HCT116 (cell line): ENCODE results near the gene SPATA7. TPM values are rescaled to one million over a fixed set of nuclear protein-coding genes. Genes with fewer than 3 reads are reported as not detected.

Experiments used
- ATAC-seq: fragments of 200-7000 bp; cut with Tn5 transposase; 2 replicates; pipeline ENCODE4 v1.9.1; 2020; ENCODE audit warnings: mild to moderate bottlenecking, moderate library complexity
- BruUV-seq: library from RNA; stranded (reverse); fragments of 400-500 nt; replicated peaks from 2 replicates; lab custom pipeline; 2021; lab: Mats Ljungman, UMichigan
- CTCF ChIA-PET: fragments of 300-600 bp; sonication (Branson Sonifier 250); formaldehyde crosslinking; loops from one replicate; lab custom pipeline; 2021; ENCODE audit warnings: antibody characterized with exemption; lab: Charles Lee
- POLR2A ChIA-PET: fragments of 300-600, 350-600 bp; sonication (Branson Sonifier 250); formaldehyde crosslinking; loops from one replicate; lab custom pipeline; 2021; ENCODE audit warnings: antibody characterized with exemption; lab: Charles Lee
- RAD21 ChIA-PET, 2 experiments: fragments of 300-600 bp; sonication (Branson Sonifier 250); formaldehyde crosslinking; loops; one replicate each; lab custom pipeline; 2023; ENCODE audit warnings: low total read pairs in 2 of 2; ENCODE audit not compliant: uncharacterized antibody in 2 of 2, unreplicated experiment in 2 of 2, low non-redundant PET in 1 of 2; lab: Charles Lee
- DNase-seq: peaks from one replicate; pipeline ENCODE4 v3.0.0-alpha.2; 2010; ENCODE audit warnings: low read depth, low spot score
- H2AFZ ChIP-seq: fragments of 200-600 bp; shearing (Covaris generic), sonication (generic); 2 replicates; pipeline ENCODE4 v1.6.1; 2017; ENCODE audit warnings: low read depth, mixed run types, mixed read lengths, antibody characterized with exemption, low read length; ENCODE audit not compliant: poor library complexity, severe bottlenecking
- H3K27ac ChIP-seq: 2 replicates; pipeline ENCODE4 v1.5.1; 2012; ENCODE audit warnings: low read depth, low read length
- H3K27me3 ChIP-seq: fragments of 200-600 bp; sonication (generic); 2 replicates; pipeline ENCODE4 v1.6.1; 2016; ENCODE audit warnings: mixed run types, low read length, mixed read lengths; ENCODE audit not compliant: insufficient read depth
- H3K36me3 ChIP-seq, 2 experiments: fragments of 200-500 bp in 1 of 2; fragments of 200-600 bp in 1 of 2; sonication (Bioruptor generic) in 1 of 2; sonication (generic) in 1 of 2; 2 replicates each; pipeline versions ENCODE4 v1.5.1 to v1.6.1; 2014 to 2016; ENCODE audit warnings: low read length in 2 of 2, inconsistent platforms in 1 of 2, mixed read lengths in 1 of 2, mixed run types in 1 of 2; ENCODE audit not compliant: insufficient read depth in 2 of 2, control insufficient read depth in 1 of 2
- H3K4me1 ChIP-seq, 2 experiments: fragments of 200-600 bp in 1 of 2; sonication (generic) in 1 of 2; 2 replicates each; pipeline versions ENCODE4 v1.5.1 to v1.6.1; 2012 to 2017; ENCODE audit warnings: low read length in 2 of 2, inconsistent platforms in 1 of 2, mild to moderate bottlenecking in 1 of 2, mixed read lengths in 1 of 2, mixed run types in 1 of 2, moderate library complexity in 1 of 2; ENCODE audit not compliant: insufficient read depth in 2 of 2, control insufficient read depth in 1 of 2
- H3K4me2 ChIP-seq: fragments of 200-600 bp; sonication (generic); 2 replicates; pipeline ENCODE4 v1.6.1; 2017; ENCODE audit warnings: mixed run types, low read length, mixed read lengths
- H3K4me3 ChIP-seq, 2 experiments: fragments of 200-600 bp in 1 of 2; sonication (generic) in 1 of 2; replicated peaks in 1 of 2; 2 replicates each; pipeline ENCODE4 v1.5.1; 2011 to 2016; ENCODE audit warnings: low read length in 2 of 2, control low read depth in 1 of 2, low read depth in 1 of 2, mild to moderate bottlenecking in 1 of 2, mixed read lengths in 1 of 2, mixed run types in 1 of 2
- H3K79me2 ChIP-seq: fragments of 200-600 bp; sonication (generic); 2 replicates; pipeline ENCODE4 v1.6.1; 2017; ENCODE audit warnings: mild to moderate bottlenecking, mixed run types, low read length, moderate library complexity, mixed read lengths; ENCODE audit not compliant: insufficient read depth
- H3K9ac ChIP-seq: fragments of 200-600 bp; sonication (generic); 2 replicates; pipeline ENCODE4 v1.6.1; 2016; ENCODE audit warnings: low read length, mixed read lengths
- H3K9me2 ChIP-seq: fragments of 200-600 bp; sonication (generic), shearing (Covaris generic); 2 replicates; pipeline ENCODE4 v1.6.1; 2017; ENCODE audit warnings: mixed run types, mild to moderate bottlenecking, moderate library complexity; ENCODE audit not compliant: insufficient read depth
- H3K9me3 ChIP-seq, 2 experiments: fragments of 200-500 bp in 1 of 2; fragments of 200-600 bp in 1 of 2; sonication (Bioruptor generic) in 1 of 2; sonication (generic) in 1 of 2; 2 replicates each; pipeline ENCODE4 v1.6.1; 2014 to 2017; ENCODE audit warnings: low read length in 2 of 2, mixed read lengths in 2 of 2, inconsistent platforms in 1 of 2, low read depth in 1 of 2, mild to moderate bottlenecking in 1 of 2, mixed run types in 1 of 2, moderate library complexity in 1 of 2; ENCODE audit not compliant: control insufficient read depth in 1 of 2, insufficient read depth in 1 of 2
- H4K20me1 ChIP-seq: fragments of 200-600 bp; sonication (generic), shearing (Covaris generic); 2 replicates; pipeline ENCODE4 v1.6.1; 2017; ENCODE audit warnings: mixed run types, mild to moderate bottlenecking, moderate library complexity; ENCODE audit not compliant: insufficient read depth
- EGR1 ChIP-seq: IDR thresholded peaks from 2 replicates; pipeline ENCODE4 v1.6.1; 2012; ENCODE audit warnings: low read depth
- ELF1 ChIP-seq: IDR thresholded peaks from 2 replicates; pipeline ENCODE4 v1.6.1; 2012; ENCODE audit warnings: low read depth, borderline replicate concordance
- EZH2phosphoT487 ChIP-seq: fragments of 200-600 bp; IDR thresholded peaks from 2 replicates; pipeline ENCODE4 v1.6.1; 2018; ENCODE audit warnings: antibody characterized with exemption, borderline replicate concordance
- MAX ChIP-seq: IDR thresholded peaks from 2 replicates; pipeline ENCODE4 v1.6.1; 2012
- POLR2A ChIP-seq: IDR thresholded peaks from 2 replicates; pipeline ENCODE4 v1.7.0; 2011; ENCODE audit warnings: borderline replicate concordance; ENCODE audit not compliant: insufficient read depth, insufficient read length; ENCODE audit errors: extremely low read depth
- POLR2AphosphoS5 ChIP-seq: IDR thresholded peaks from 2 replicates; pipeline ENCODE4 v1.6.1; 2011; ENCODE audit warnings: mild to moderate bottlenecking, low read depth, low read length, moderate library complexity
- SIN3A ChIP-seq: IDR thresholded peaks from 2 replicates; pipeline ENCODE4 v1.6.1; 2012; ENCODE audit warnings: low read depth
- SP1 ChIP-seq: IDR thresholded peaks from 2 replicates; pipeline ENCODE4 v1.6.1; 2012; ENCODE audit warnings: low read depth
- ZBTB33 ChIP-seq: IDR thresholded peaks from 2 replicates; pipeline ENCODE4 v1.6.1; 2011; ENCODE audit warnings: mild to moderate bottlenecking, low read length, moderate library complexity; ENCODE audit not compliant: insufficient replicate concordance; ENCODE audit errors: extremely low read depth
- ZFX ChIP-seq: fragments of 450-650 bp; IDR thresholded peaks from 2 replicates; pipeline ENCODE4 v1.6.1; 2017
- ZNF274 ChIP-seq: fragments of 200-500 bp; sonication (Bioruptor generic); IDR thresholded peaks from 2 replicates; pipeline ENCODE4 v1.6.1; 2014; ENCODE audit warnings: mild to moderate bottlenecking, low read depth, low read length, inconsistent platforms
- intact Hi-C: fragments of 100-400 bp; cut with micrococcal nuclease; formaldehyde crosslinking; loops from 2 replicates; pipeline ENCODE4 v1.10.0; 2022
- total RNA-seq: library from RNA; stranded (reverse); gene quantifications from one replicate; pipeline ENCODE4 v1.2.1, GENCODE V29; 2021; ENCODE audit not compliant: unreplicated experiment

The SPATA7 gene
- total RNA-seq, 1 experiment from 2014 or later = 6.2 TPM

GRCh38 chr14:88468406-88468805 is 82.9 kb downstream of the SPATA7 start:
- H4K20me1 ChIP-seq = no peaks in the 10 kb centered on the region
- no peak for DNase-seq
- intact Hi-C loops = no loop called here
- ATAC-seq = no peak
- no peak overlapping the region for H3K9ac ChIP-seq
- no peaks in the 10 kb centered on the region for H3K36me3 ChIP-seq
- no peaks in the 10 kb centered on the region for H3K27me3 ChIP-seq
- H3K4me2 ChIP-seq = no peak overlapping the region
- ChIA-PET RAD21 (no interaction called here), POLR2A (no interaction called here), CTCF (no interaction called here)
- no peaks in the 10 kb centered on the region for H3K9me2 ChIP-seq
- no peaks in the 10 kb centered on the region for H3K9me3 ChIP-seq
- no TSS peak for BruUV-seq
- H3K79me2 ChIP-seq = no peaks in the 10 kb centered on the region
- H3K4me3 ChIP-seq = no peak overlapping the region
- no peaks in the 10 kb centered on the region for H3K4me1 ChIP-seq
- no peak overlapping the region for H2AFZ ChIP-seq
- H3K27ac ChIP-seq = no peak overlapping the region
- TF ChIP-seq ZNF274 (no peak), EGR1 (no peak), SIN3A (no peak), POLR2AphosphoS5 (no peak), ZBTB33 (no peak), SP1 (no peak), ELF1 (no peak), ZFX (no peak), EZH2phosphoT487 (no peak), MAX (no peak), POLR2A (no peak)
